HG02852 (cell line): ENCODE results near the gene DTNB.
A peak's percentile ranks its signal among the peaks of the same experiment; 100 is the strongest.

ENCODE experiments used
- ATAC-seq: cut with Tn5 transposase; IDR thresholded peaks from one replicate; pipeline ENCODE4 v1.9.1; 2021; ENCODE audit warnings: mild to moderate bottlenecking, moderate library complexity; ENCODE audit not compliant: unreplicated experiment

DTNB gene

DNA sequence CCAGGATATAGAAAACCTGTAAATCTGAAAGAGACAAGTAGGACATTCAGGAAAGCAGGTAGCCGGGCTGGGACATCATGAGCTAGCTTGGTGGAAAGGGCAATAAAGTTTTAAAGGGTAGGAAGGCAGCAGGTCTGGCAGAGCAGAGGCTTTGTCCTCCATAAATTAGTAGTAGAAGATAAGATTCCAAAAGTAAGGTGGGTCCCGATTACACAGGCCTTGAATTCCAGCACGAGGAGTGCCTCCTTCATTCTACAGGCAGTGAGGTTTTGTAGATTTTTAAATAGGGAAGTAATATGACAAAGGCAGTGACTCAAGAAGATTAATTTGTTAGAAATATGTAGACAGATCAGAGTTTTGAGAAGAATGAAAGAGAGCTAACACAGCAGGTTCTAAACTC is 160.7 kb downstream of the DTNB start:
- ATAC-seq = no peak

DNA sequence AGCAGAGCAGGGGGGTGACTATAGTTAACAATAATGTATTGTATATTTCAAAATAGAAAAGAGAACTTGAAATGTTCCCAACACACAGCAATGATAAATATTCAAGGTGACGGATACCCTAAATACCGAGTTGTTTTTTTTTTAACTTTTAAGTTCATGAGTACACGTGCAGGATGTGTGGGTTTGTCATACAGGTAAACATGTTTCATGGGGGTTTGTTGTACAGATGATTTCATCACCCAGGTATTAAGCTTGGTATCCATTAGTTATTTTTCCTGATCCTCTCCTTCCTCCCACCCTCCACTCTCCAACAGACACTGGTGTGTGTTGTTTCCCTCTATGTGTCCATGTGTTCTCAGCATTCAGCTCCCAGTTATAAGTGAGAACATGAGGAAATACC is 167.2 kb downstream of the DTNB start:
- no peak for ATAC-seq

GRCh38 chr2:25505622-25506021 is 167.8 kb downstream of the DTNB start:
- no peak for ATAC-seq

DNA sequence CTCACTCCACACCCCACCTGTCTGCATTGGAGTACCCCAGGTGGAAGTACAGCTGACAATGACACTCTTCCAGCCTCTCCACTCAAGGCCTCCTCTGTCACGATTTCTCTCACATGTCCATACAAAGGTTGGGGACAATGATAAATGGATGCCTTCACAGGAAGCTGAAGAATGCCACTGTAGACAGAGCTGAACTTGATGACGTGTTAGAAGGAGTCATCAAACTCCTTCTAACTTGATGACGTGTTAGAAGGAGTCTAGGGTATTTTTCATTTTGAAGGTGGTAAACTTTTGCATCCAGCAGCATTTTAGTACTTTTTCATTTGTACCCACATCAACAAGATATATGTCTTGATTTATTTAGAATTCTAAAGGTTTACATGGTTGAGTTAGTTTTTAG is 168.2 kb downstream of the DTNB start:
- no peak for ATAC-seq

- ATAC-seq = no peak
These were observed 169.1 kb downstream of the DTNB start for GRCh38 chr2:25504266-25504665.

DNA sequence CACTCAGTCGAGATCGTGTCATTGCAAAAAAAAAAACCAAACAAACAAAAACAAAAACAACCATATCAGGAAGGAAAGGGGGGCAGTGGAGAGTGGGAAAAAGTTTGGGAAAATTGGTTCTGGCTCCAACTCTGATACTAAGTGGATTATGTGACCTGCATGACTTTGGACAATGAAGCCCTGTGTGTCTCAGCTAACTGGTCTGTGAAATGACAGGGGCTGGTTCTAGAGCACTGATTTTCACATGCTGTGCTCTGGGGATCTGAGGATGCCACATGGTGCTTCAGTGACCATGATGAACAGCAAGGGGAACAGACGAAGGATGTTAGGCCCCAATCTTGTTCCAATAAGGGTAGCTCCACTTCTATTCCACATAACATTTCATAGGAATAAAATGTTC is 174.2 kb downstream of the DTNB start:
- ATAC-seq = no peak

DNA sequence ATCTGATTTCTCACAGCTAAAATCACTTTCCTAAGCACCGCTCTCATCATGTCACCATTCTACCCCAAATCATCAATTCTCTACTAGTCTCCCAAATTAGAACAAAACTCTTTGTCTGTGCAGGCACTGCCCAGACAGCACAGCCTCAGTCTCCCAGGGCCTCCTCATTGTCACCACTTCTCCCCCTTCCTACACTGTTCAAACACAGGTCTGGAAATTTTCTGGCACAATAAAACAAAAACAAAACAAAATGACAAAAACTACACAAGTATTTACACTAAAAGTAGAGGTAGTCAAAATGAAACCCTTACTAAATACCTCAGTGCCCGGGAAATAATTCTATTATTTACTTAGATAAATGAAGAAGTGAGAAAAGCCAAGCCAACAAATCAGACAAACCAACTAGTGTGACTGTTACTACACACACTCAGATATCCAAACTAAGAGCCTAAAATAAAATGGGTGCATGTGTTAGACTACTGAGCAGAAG is 175.4 kb downstream of the DTNB start:
- peak; percentile 54 for ATAC-seq

DNA sequence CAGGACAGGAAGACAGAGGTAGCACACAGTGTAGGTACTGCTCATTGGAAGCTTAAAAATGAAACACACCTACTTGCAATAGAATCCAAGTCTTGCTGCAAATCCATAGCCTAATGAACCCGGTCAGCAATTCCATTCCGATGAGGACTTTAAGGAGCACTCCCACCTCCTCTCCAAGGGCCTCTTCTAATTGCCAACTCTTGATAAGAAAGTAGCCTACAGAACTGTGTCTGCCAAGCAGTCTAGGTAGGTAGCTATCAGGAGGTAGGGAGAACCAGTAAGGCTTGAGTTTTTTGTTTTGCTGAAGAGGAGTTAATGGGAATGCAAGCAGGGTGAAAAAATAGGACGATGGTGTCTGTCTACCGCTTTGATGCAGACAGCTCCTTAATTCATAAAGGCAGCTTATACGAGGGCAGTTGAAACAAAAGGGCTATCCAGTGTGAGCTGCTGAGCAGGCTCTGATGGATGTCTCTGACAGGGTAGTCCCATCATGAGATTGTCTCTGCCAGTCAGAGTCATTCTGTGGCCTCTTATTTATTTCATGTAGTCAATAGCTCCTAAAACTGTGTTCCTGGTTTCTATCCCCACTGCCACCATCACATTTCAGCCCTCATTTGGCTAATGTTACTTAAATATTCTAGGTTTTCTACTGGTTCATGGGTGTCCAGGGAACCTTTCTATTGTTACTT is 176.0 kb downstream of the DTNB start:
- no peak for ATAC-seq

DNA sequence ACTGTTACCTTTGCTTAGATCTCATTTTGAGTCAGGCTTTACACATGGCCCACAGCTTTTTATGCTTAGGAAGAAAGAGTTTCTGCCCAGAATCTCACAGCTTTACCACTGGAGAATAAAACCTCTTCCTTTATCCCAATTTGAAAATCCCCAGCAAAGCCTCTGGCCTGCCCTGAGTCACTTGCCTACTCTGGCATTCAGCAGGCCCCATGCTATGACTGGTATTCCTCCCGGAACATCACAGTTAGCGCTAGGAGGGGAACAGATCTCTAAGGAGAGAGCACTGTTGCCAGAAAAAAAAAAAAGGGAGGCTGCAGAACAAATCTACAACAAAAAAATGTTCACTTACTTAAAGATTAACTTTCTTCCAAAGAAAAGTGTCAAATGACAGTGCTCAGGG is 178.8 kb downstream of the DTNB start:
- no peak for ATAC-seq

- ATAC-seq = no peak
These were observed 180.2 kb downstream of the DTNB start for GRCh38 chr2:25493207-25493606.

- no peak for ATAC-seq
These were observed 180.7 kb downstream of the DTNB start for GRCh38 chr2:25492726-25493125.

DNA sequence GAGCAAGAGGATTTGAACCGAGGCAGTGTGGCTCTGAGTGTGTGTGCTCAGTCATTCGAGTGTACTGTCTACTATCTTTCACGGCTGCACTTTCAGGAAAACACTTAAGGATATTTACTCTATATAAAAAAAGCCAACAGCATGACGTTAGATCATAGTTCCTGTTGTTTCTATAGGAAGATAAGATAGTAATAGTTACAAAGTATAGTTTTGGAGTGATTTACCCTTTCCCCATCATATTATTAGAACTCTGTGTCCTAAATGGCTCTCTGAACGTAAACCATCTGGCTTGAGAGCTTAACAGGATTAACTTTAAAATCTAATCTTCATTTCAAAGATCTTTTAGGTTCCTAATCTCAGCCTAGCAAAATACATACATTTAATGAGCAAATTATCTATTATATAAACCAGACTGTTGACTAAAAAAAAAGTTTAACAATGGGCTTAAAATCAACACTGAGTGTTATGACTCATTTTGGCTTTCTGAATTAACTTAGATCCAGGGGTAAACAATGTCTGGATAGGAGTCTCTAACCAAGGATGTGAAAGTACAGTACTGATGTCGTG is 181.3 kb downstream of the DTNB start:
- no peak for ATAC-seq

GRCh38 chr2:25491003-25491696 is 182.2 kb downstream of the DTNB start:
- no peak for ATAC-seq

- no peak for ATAC-seq
These were observed 183.2 kb downstream of the DTNB start for GRCh38 chr2:25490217-25490616.

- no peak for ATAC-seq
These were observed 183.7 kb downstream of the DTNB start for GRCh38 chr2:25489631-25490030.

GRCh38 chr2:25483607-25484266 is 189.6 kb downstream of the DTNB start:
- peak; percentile 83 for ATAC-seq

- no peak for ATAC-seq
These were observed 191.0 kb downstream of the DTNB start for GRCh38 chr2:25482341-25482740.

GRCh38 chr2:25481381-25482300 is 191.7 kb downstream of the DTNB start:
- ATAC-seq = no peak

- no peak for ATAC-seq
These were observed 192.8 kb downstream of the DTNB start for GRCh38 chr2:25480561-25480960.

GRCh38 chr2:25479761-25480160 is 193.6 kb downstream of the DTNB start:
- ATAC-seq = no peak

DNA sequence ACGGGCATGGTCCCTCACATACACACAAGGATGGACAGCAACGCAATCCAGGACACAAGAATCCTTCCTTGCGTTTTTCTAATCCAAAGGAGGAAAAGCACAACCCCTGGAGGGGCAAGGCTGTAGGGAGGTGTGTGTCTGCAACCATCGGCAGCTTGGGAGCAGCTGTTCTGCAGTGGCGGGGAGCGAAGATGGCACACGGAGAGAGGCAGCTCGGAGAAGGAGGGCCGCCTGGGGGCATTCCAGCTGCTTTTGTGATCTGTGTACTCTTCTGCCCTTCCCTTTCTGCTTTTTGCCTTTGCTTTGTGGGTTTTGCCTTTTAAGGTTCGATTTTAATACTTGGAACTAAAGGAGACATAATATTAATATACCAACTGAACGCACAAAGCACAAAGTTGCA is 194.6 kb downstream of the DTNB start:
- ATAC-seq = no peak
